HG03432 (cell line): Measurements from ENCODE around the gene KRT6B.
"Not testable (repeated sequence)": the region's sequence is repeated elsewhere in the genome, so short reads cannot be mapped to it uniquely, and the experiment has no call there.

Source experiments
- ATAC-seq: cut with Tn5 transposase; IDR thresholded peaks from one replicate; pipeline ENCODE4 v1.9.1; 2021; ENCODE audit warnings: mild to moderate bottlenecking, moderate library complexity; ENCODE audit not compliant: unreplicated experiment

The KRT6B gene

GRCh38 chr12:52414936-52415335 is 37.0 kb downstream of the KRT6B start:
- no peak for ATAC-seq

- no peak for ATAC-seq
Measured at GRCh38 chr12:52413782-52414345, 38.1 kb downstream of the KRT6B start.

GRCh38 chr12:52413202-52413601 is 38.7 kb downstream of the KRT6B start:
- no peak for ATAC-seq

- ATAC-seq: no peak
Measured at GRCh38 chr12:52411815-52412214, 40.1 kb downstream of the KRT6B start.

DNA sequence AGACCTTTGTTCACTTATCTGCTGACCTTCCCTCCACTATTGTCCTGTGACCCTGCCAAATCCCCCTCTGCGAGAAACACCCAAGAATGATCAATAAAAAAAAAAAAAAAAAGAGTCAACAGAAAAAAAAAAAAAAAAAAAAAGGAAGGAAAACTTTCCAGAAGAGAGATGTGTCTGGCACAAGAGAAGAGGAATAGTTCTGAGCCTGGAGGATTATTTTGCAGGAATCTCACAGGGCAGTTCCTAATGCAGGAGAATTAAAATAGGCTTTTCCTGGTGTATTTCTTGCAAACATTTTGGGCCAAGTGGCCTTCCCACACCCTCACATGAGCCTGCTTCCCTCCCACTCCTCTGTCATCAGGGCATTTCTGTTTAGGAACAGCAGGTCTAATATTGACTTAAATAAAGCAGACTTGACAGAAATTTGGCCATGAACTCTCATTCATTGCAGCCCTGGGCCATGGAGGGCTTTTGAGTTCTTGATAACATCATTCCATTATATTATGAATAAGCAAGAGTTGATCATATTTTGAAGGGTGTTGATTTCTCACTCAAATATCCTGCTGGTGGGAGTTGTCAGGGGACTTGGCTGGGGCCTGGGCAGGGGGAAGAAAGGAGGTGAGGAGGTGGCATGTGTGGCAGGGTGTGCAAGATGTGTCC is 41.2 kb downstream of the KRT6B start:
- not testable (repeated sequence) for ATAC-seq

DNA sequence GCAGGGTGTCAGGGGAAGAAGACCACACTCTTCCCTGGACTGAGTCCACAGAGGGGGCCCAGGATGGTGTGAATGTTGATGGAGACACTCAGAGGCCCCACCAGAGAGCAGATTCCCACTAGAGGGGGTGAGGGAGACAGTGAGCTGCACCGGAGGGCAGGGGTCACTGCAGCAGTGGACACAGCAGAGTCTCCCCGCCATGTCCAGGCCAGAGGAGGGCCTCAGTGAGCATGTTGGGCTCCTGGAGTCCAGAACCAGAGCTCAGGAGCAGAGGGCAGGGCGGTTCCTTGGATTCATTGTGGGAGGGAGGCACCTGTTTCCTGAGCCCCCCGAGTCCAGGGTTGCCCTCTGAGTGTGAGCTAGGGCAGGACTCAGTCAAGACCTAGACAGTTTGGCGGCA is 44.0 kb downstream of the KRT6B start:
- no peak for ATAC-seq

DNA sequence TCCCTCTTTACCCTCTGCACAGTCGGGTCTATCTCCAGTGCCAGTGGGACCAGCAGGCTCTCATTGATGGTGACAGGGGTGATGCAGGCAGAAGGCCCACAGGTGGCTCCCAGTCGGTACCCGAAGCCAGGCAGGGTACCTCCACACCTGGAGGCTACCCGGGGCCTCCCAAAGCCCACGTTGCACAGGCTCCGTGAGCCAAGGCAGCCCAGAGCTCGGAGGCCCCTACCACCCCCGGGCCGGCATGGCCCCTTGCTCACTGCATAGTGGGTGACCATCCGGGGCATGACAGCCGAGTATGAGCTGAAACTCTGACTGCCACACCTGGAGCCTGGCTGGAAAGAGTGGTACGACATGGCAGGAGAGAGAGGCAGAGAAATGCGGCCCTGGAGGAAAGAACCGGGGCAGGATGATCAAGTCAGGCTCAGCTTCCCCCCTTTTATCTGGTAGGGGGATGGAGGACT is 46.0 kb downstream of the KRT6B start, which contains the start of gene KRT82:
Gene KRT82, minus strand, starts transcription at position 414 of the 464 bp plus-strand sequence. Its CDS starts 58 bp downstream, at position 356.
- no peak for ATAC-seq

GRCh38 chr12:52404951-52405350 is 47.0 kb downstream of the KRT6B start:
- no peak for ATAC-seq

- ATAC-seq: no peak
Measured at GRCh38 chr12:52403561-52403960, 48.4 kb downstream of the KRT6B start.

DNA sequence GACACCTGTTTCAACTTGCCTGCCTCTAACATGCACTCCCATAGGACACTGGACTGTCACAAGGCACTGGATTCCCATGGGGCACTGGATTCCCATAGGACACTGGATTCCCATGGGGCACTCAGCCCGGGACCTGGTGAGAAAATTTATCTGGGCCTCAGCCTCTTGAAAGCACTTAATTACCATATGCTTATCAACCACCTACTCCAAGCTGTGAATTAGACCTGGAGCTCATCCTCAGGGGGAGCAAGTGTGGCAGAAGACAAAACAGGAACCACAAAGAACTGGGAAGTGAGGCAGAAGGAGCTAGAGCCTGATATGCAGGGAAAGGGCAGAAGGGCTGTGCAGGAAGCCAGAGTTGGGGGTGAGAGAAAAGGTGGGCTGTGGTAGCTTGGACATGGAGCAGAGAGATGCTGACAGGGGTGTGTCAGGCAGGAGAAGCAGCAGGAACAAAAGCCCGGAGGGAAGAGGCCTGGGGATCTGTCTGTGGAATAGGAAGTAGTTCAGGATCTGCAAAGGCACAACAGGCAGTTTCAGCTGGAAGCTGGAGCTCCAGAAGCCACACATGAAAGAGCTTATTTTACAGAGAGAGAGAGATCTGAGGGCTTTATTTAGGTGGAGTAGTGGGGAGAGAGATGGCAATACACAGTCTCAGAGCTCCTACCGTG is 48.9 kb downstream of the KRT6B start:
- no peak for ATAC-seq

DNA sequence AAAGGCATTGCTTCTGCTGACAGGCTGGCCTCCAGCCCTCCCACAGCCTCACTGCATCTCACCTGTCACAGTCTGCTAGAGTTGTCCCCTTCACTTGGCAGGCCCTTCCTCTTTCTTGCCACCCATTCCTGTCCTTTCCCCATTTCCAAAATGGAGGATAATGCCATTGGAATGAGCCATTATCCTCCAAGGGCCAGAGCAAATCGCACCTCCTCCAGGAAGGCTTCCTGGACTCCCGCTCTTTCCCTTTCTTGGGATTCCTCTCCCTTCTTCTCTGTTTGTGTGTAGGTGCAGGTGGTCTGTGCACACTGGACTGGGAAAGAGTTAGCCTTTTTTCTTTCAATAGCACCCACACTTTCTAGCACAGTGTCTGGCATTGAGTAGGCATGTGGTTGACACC is 49.6 kb downstream of the KRT6B start:
- no peak for ATAC-seq

DNA sequence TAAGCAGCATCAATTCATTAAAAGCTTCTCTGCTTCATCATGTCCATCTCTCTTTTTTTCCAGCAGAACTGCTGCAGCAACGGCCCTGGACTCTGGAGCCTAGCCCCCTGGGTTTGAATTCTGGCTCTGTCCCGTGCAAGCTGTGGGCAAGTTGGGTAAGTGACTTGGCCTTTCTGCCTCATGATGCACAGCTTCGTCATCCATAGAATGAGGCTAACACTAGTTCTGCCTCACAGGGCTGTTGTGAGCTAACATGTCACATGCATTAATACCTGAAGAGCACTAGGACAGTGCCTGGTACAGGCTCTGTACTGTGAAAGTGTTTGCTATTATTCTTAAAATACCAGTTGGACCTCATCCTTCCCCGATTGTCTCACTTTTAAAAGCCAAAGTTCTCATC is 50.0 kb downstream of the KRT6B start:
- no peak for ATAC-seq

GRCh38 chr12:52401526-52401925 is 50.4 kb downstream of the KRT6B start:
- no peak for ATAC-seq

DNA sequence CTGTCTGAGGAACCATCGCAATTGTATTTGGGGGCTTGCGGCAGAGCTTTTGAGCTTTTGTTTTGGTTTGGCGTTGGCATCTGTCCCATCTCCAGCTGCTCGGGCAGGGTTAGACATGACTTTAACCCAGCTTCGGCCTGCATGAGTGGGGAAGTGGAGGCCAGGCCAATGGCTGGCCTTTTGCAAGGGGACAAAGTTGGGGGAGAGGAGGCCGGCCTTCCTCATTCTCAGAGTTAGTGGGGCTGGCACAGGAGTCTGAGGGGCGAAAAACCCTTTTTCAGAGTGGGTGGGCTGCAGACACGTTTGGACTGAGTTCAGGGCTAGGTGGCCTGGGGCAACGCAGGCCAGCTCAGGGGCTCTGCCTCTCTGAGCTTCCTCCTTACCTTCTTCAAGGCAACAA is 51.0 kb downstream of the KRT6B start:
- ATAC-seq: no peak

GRCh38 chr12:52399756-52400155 is 52.2 kb downstream of the KRT6B start:
- ATAC-seq: no peak

GRCh38 chr12:52398176-52398575 is 53.8 kb downstream of the KRT6B start:
- ATAC-seq: no peak

DNA sequence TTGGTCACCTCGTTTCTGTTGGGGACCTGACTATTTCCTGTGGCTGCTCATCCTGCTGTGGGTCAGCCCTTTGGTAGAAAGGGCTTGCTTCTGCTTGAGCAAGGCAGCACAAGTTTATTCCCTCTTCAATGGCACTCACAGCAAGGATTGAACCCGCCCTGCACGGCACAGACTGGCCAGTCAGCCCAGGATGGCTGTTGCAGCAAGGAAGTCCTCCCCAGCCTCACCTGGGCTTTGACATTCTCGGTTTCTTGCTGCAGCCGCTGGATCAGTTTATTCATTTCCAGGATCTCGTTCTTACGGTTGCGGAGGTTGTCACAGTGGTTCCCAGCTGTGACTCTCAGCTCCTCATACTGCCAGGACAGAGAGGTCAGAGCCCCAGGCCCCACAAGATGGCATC is 55.3 kb downstream of the KRT6B start:
- no peak for ATAC-seq
